HepG2 (cell line): Measurements from ENCODE around the gene MAPK14. TPM values are rescaled to one million over a fixed set of nuclear protein-coding genes. Genes with fewer than 3 reads are reported as not detected.
"Not testable (repeated sequence)": the region's sequence is repeated elsewhere in the genome, so short reads cannot be mapped to it uniquely, and the experiment has no call there.

Source experiments
- ATAC-seq: fragments of 200-7000 bp; cut with Tn5 transposase; 3 replicates; pipeline ENCODE4 v1.9.1; 2020; ENCODE audit warnings: mild to moderate bottlenecking, moderate library complexity
- BruUV-seq: library from RNA; stranded (reverse); fragments of 400-500 nt; replicated peaks from 2 replicates; lab custom pipeline; 2021; lab: Mats Ljungman, UMichigan
- CTCF ChIA-PET: fragments of 300-600 bp; formaldehyde crosslinking; extraction: SDS; loops from one replicate; lab custom pipeline; 2021; ENCODE audit warnings: low total read pairs, inconsistent platforms, low intra/inter-chr PET ratio; lab: Yijun Ruan, JAX
- POLR2A ChIA-PET: fragments of 350-600 bp; sonication (Branson Sonifier 250); formaldehyde crosslinking; loops from one replicate; lab custom pipeline; 2020; ENCODE audit warnings: antibody characterized with exemption, inconsistent platforms; lab: Yijun Ruan, JAX
- DNase-seq: peaks from one replicate; pipeline ENCODE4 v3.0.0-alpha.2; 2015; ENCODE audit warnings: low spot score
- FAIRE-seq: peaks from 3 replicates; lab custom pipeline; 2011; peaks lifted over from hg19 to GRCh38; lab: Jason Lieb, UNC
- H2AFZ ChIP-seq: one replicate; pipeline ENCODE4 v1.6.1; 2011; ENCODE audit warnings: low read length, inconsistent platforms
- H3K27ac ChIP-seq: fragments of 300-600 bp; 3 replicates; pipeline ENCODE4 v1.8.0; 2011; ENCODE audit warnings: mixed run types, mild to moderate bottlenecking, mixed read lengths, low read length, inconsistent platforms; ENCODE audit not compliant: insufficient read depth; ENCODE audit errors: extremely low read length
- H3K27me3 ChIP-seq, 2 experiments: fragments of 200-600 bp in 1 of 2; 2 replicates in 1 of 2; 3 replicates in 1 of 2; pipeline versions ENCODE4 v1.6.0 to v1.8.0; 2011; ENCODE audit warnings: low read length in 2 of 2, mild to moderate bottlenecking in 2 of 2, moderate library complexity in 2 of 2, inconsistent platforms in 1 of 2; ENCODE audit not compliant: insufficient read depth in 2 of 2, control insufficient read depth in 1 of 2
- H3K36me3 ChIP-seq, 2 experiments: fragments of 200-600 bp in 1 of 2; replicated peaks in 1 of 2; 2 replicates in 1 of 2; 3 replicates in 1 of 2; pipeline versions ENCODE4 v1.5.1 to v1.8.0; 2011; ENCODE audit warnings: low read length in 2 of 2, inconsistent platforms in 1 of 2; ENCODE audit not compliant: insufficient read depth in 2 of 2, control insufficient read depth in 1 of 2
- H3K4me1 ChIP-seq: 2 replicates; pipeline ENCODE4 v1.5.1; 2012; ENCODE audit warnings: low read length, inconsistent platforms; ENCODE audit not compliant: insufficient read depth
- H3K4me2 ChIP-seq: 2 replicates; pipeline ENCODE4 v1.6.0; 2011; ENCODE audit warnings: low read depth, low read length, inconsistent platforms
- H3K4me3 ChIP-seq, 3 experiments: fragments of 200-600 bp in 1 of 3; sonication (generic), shearing (Covaris generic) in 1 of 3; replicated peaks in 1 of 3; 2 replicates each; pipeline ENCODE4 v1.5.1; 2011 to 2016; ENCODE audit warnings: low read length in 3 of 3, inconsistent platforms in 2 of 3, low read depth in 2 of 3, mild to moderate bottlenecking in 2 of 3, control low read depth in 1 of 3, mixed read lengths in 1 of 3; ENCODE audit not compliant: insufficient read depth in 1 of 3
- H3K79me2 ChIP-seq: one replicate; pipeline ENCODE4 v1.6.1; 2011; ENCODE audit warnings: low read length, inconsistent platforms; ENCODE audit not compliant: insufficient read depth
- H3K9ac ChIP-seq: 2 replicates; pipeline ENCODE4 v1.6.0; 2011; ENCODE audit warnings: mild to moderate bottlenecking, low read depth, low read length, inconsistent platforms; ENCODE audit not compliant: insufficient read depth
- H3K9me3 ChIP-seq: 2 replicates; pipeline ENCODE4 v1.5.1; 2012; ENCODE audit warnings: mild to moderate bottlenecking, low read length
- H4K20me1 ChIP-seq: 2 replicates; pipeline ENCODE4 v1.6.0; 2011; ENCODE audit warnings: inconsistent platforms, mild to moderate bottlenecking, low read length, moderate library complexity; ENCODE audit not compliant: insufficient read depth
- BHLHE40 ChIP-seq: IDR thresholded peaks from 2 replicates; pipeline ENCODE4 v1.6.1; 2011; ENCODE audit warnings: low read length, improper control_type of control experiment
- CHCHD3 ChIP-seq: sonication (generic); formaldehyde crosslinking; IDR thresholded peaks from 2 replicates; pipeline ENCODE4 v1.8.0; 2022; ENCODE audit warnings: mild to moderate bottlenecking, missing genetic modification reagents, moderate library complexity
- KDM5B ChIP-seq: sonication (generic); formaldehyde crosslinking; IDR thresholded peaks from 2 replicates; pipeline ENCODE4 v1.4.0; 2020; ENCODE audit warnings: missing genetic modification reagents, mild to moderate bottlenecking, borderline replicate concordance
- KLF6 ChIP-seq: IDR thresholded peaks from 2 replicates; pipeline ENCODE4 v1.8.0; 2016; ENCODE audit warnings: missing biosample characterization, missing genetic modification reagents
- TBX3 ChIP-seq: fragments of 450-650 bp; IDR thresholded peaks from 2 replicates; pipeline ENCODE4 v1.6.1; 2017; ENCODE audit warnings: antibody characterized with exemption, mild to moderate bottlenecking, inconsistent platforms, borderline replicate concordance
- ZFX ChIP-seq: sonication (generic); formaldehyde crosslinking; IDR thresholded peaks from 2 replicates; pipeline ENCODE4 v1.4.0; 2020; ENCODE audit warnings: mild to moderate bottlenecking, low read depth, missing genetic modification reagents, moderate library complexity
- ZMYM2 ChIP-seq: sonication (generic); formaldehyde crosslinking; IDR thresholded peaks from 2 replicates; pipeline ENCODE4 v1.8.0; 2022; ENCODE audit warnings: mild to moderate bottlenecking, missing genetic modification reagents
- ZSCAN22 ChIP-seq: sonication (generic); formaldehyde crosslinking; IDR thresholded peaks from 2 replicates; pipeline ENCODE4 v1.4.0; 2020; ENCODE audit warnings: mild to moderate bottlenecking, missing genetic modification reagents
- WGBS: methylation state at CpG from one replicate; pipeline ENCODE4 v1.1.6; 2017; ENCODE audit warnings: low lambda C conversion rate; 5-methylcytosine and 5-hydroxymethylcytosine counted together
- in situ Hi-C: cut with HindIII; loops from 2 replicates; pipeline ENCODE4 v1.10.0; 2017; ENCODE audit warnings: low pct_unique_long_range_greater_than_20kb; ENCODE audit not compliant: extremely low pct_ligation_motif_present
- intact Hi-C: fragments of 100-400 bp; cut with micrococcal nuclease; formaldehyde crosslinking; loops from one replicate; pipeline ENCODE4 v1.10.0; 2022; ENCODE audit not compliant: unreplicated experiment
- polyA plus RNA-seq, 8 experiments: library from polyadenylated mRNA; depleted of rRNA in 3 of 8; stranded (reverse) in 7 of 8; unstranded in 1 of 8; fragments of >200 nt; fragmentation: Illumina TruSeq in 4 of 8; extraction: Trizol in 4 of 8; gene quantifications; 2 replicates each; pipeline versions ENCODE4 v1.2.1 to v1.2.3, GENCODE V29; 2011 to 2016; ENCODE audit warnings: low read depth in 4 of 8, missing spikeins in 1 of 8, mixed read lengths in 1 of 8; ENCODE audit not compliant: insufficient read depth in 1 of 8
- total RNA-seq, 5 experiments: library from RNA; depleted of rRNA; stranded (reverse); fragments of >200 nt; fragmentation: Illumina TruSeq; extraction: Trizol; gene quantifications; 2 replicates each; pipeline ENCODE4 v1.2.3, GENCODE V29; 2016; ENCODE audit warnings: low read depth in 1 of 5

Gene MAPK14
- total and polyA plus RNA-seq, 2 of the 13 experiments (the other 11 are each of a cell fraction or from before 2014, with no cell fraction given): 66.3 to 67.3 TPM

- H3K4me3 ChIP-seq, H3K36me3 ChIP-seq, intact Hi-C loops, in situ Hi-C loops, CTCF ChIA-PET, H3K27ac ChIP-seq, BruUV-seq, H3K4me1 ChIP-seq, H3K4me2 ChIP-seq, H3K9ac ChIP-seq, H2AFZ ChIP-seq, POLR2A ChIA-PET, H3K9me3 ChIP-seq, DNase-seq, ATAC-seq, FAIRE-seq, H4K20me1 ChIP-seq, H3K79me2 ChIP-seq: not testable (repeated sequence)
- WGBS: 84% methylated on average over 1 of the region's 1 CpG
- H3K27me3 ChIP-seq: peaks cover 0 to 16% of the 10 kb centered on the region in 2 experiments; a peak in 2 of 5 replicates
Measured at GRCh38 chr6:35980126-35980525, 47.5 kb upstream of the MAPK14 start.

GRCh38 chr6:35980991-35981645 is 46.5 kb upstream of the MAPK14 start:
- peaks cover 0 to 16% of the 10 kb centered on the region in 2 experiments; a peak in 2 of 5 replicates for H3K27me3 ChIP-seq
- H3K9ac ChIP-seq: no peak overlapping the region
- no peaks in the 10 kb centered on the region for H3K9me3 ChIP-seq
- intact Hi-C loops: no loop called here
- ChIA-PET CTCF (no interaction called here), POLR2A (no interaction called here)
- no peak for TF ChIP-seq KLF6 (CRISPR knock-in tag)
- no peak for TF ChIP-seq ZMYM2
- TF ChIP-seq ZFX (CRISPR knock-in tag): no peak
- TF ChIP-seq BHLHE40: no peak
- no peak for TF ChIP-seq TBX3
- TF ChIP-seq ZSCAN22 (CRISPR knock-in tag): no peak
- no peak for TF ChIP-seq CHCHD3
- no peak for TF ChIP-seq KDM5B (CRISPR knock-in tag)
- no peaks in the 10 kb centered on the region; the same call in 1 of the 2 replicates for H3K4me1 ChIP-seq
- H3K27ac ChIP-seq: no peak overlapping the region
- no peak overlapping the region for H2AFZ ChIP-seq
- H3K4me3 ChIP-seq: no peak overlapping the region
- no peak for DNase-seq
- ATAC-seq: no peak
- no peaks in the 10 kb centered on the region for H3K36me3 ChIP-seq
- in situ Hi-C loops: no loop called here
- no peaks in the 10 kb centered on the region for H4K20me1 ChIP-seq
- H3K79me2 ChIP-seq: no peaks in the 10 kb centered on the region
- H3K4me2 ChIP-seq: no peak overlapping the region
- WGBS: 42% methylated on average over 6 of the region's 6 CpGs
- no peak for FAIRE-seq
- no TSS peak for BruUV-seq
